OCI-LY1 (cell line): ENCODE results near the gene PGM2L1.

Experiments used
- H2AFZ ChIP-seq: fragments of 200-600 bp; sonication (generic), shearing (Covaris generic); 2 replicates; pipeline ENCODE4 v1.6.0; 2014; ENCODE audit warnings: antibody characterized with exemption, mild to moderate bottlenecking, low read length
- H3F3A ChIP-seq: fragments of 200-600 bp; sonication (generic), shearing (Covaris generic); 2 replicates; pipeline ENCODE4 v1.6.0; 2014; ENCODE audit warnings: mild to moderate bottlenecking, antibody characterized with exemption, low read length, moderate library complexity; ENCODE audit not compliant: insufficient read depth
- H3K27ac ChIP-seq: fragments of 200-600 bp; sonication (generic); 2 replicates; pipeline ENCODE4 v1.5.1; 2014; ENCODE audit warnings: low read length, mixed run types, mild to moderate bottlenecking, low read depth; ENCODE audit not compliant: poor library complexity, severe bottlenecking
- H3K27me3 ChIP-seq: fragments of 200-600 bp; sonication (generic); 2 replicates; pipeline ENCODE4 v1.6.0; 2014; ENCODE audit warnings: antibody characterized with exemption, mild to moderate bottlenecking, low read length, moderate library complexity; ENCODE audit not compliant: insufficient read depth
- H3K36me3 ChIP-seq: fragments of 200-600 bp; sonication (generic); 2 replicates; pipeline ENCODE4 v1.6.1; 2014; ENCODE audit warnings: mild to moderate bottlenecking, antibody characterized with exemption, low read length, moderate library complexity, mixed read lengths; ENCODE audit not compliant: insufficient read depth
- H3K4me1 ChIP-seq: fragments of 200-600 bp; sonication (generic); 2 replicates; pipeline ENCODE4 v1.5.1; 2014; ENCODE audit warnings: mild to moderate bottlenecking, low read length, moderate library complexity; ENCODE audit not compliant: insufficient read depth, severe bottlenecking
- H3K4me2 ChIP-seq: fragments of 200-600 bp; sonication (generic), shearing (Covaris generic); 2 replicates; pipeline ENCODE4 v1.6.1; 2014; ENCODE audit warnings: low read length
- H3K4me3 ChIP-seq: fragments of 200-600 bp; sonication (generic); 2 replicates; pipeline ENCODE4 v1.5.1; 2014; ENCODE audit warnings: low read length, low read depth, mild to moderate bottlenecking, mixed read lengths; ENCODE audit not compliant: poor library complexity, severe bottlenecking
- H3K79me2 ChIP-seq: fragments of 200-600 bp; shearing (Covaris generic); 2 replicates; pipeline ENCODE4 v1.6.1; 2016; ENCODE audit warnings: mixed run types, low read length, mixed read lengths; ENCODE audit not compliant: insufficient read depth
- H3K9ac ChIP-seq: fragments of 200-600 bp; sonication (generic), shearing (Covaris generic); 2 replicates; pipeline ENCODE4 v1.6.1; 2014; ENCODE audit warnings: mild to moderate bottlenecking, low read length, mixed read lengths
- H3K9me2 ChIP-seq: fragments of 200-600 bp; sonication (generic), shearing (Covaris generic); 2 replicates; pipeline ENCODE4 v1.6.1; 2014; ENCODE audit warnings: low read depth, mild to moderate bottlenecking, low read length, mixed read lengths
- H3K9me3 ChIP-seq: fragments of 200-600 bp; shearing (Covaris generic); 2 replicates; pipeline ENCODE4 v1.6.1; 2014; ENCODE audit warnings: low read length, mixed read lengths
- H4K20me1 ChIP-seq: fragments of 200-600 bp; sonication (generic), shearing (Covaris generic); 2 replicates; pipeline ENCODE4 v1.6.0; 2016; ENCODE audit warnings: mild to moderate bottlenecking, low read length; ENCODE audit not compliant: insufficient read depth
- CTCF ChIP-seq: fragments of 200-600 bp; sonication (generic), shearing (Covaris generic); IDR thresholded peaks from 2 replicates; pipeline ENCODE4 v1.5.1; 2017; ENCODE audit warnings: mild to moderate bottlenecking, antibody characterized with exemption, low read length, moderate library complexity, mixed read lengths
- EZH2 ChIP-seq: fragments of 200-600 bp; sonication (generic), shearing (Covaris generic); IDR thresholded peaks from 2 replicates; pipeline ENCODE4 v1.8.0; 2017; ENCODE audit warnings: borderline replicate concordance, mixed run types, mild to moderate bottlenecking, antibody characterized with exemption, low read length, moderate library complexity, mixed read lengths

The PGM2L1 gene

GRCh38 chr11:74339619-74340018 is 58.6 kb downstream of the PGM2L1 start:
- TF ChIP-seq EZH2 (no peak), CTCF (no peak)
- H3K9me3 ChIP-seq, result no peaks in the 10 kb centered on the region

GRCh38 chr11:74338963-74339362 is 59.3 kb downstream of the PGM2L1 start:
- H3K9me2 ChIP-seq, result no peaks in the 10 kb centered on the region
- TF ChIP-seq EZH2 (no peak), CTCF (no peak)
- H3K4me1 ChIP-seq, result no peaks in the 10 kb centered on the region

More at GRCh38 chr11:74339619-74340018, 58.6 kb downstream of the PGM2L1 start:
- Histone ChIP-seq H3K4me1 (no peaks in the 10 kb centered on the region), H2AFZ (no peak overlapping the region), H4K20me1 (no peaks in the 10 kb centered on the region), H3K4me3 (no peak overlapping the region), H3K9me2 (no peaks in the 10 kb centered on the region), H3K9ac (no peak overlapping the region), H3K36me3 (no peaks in the 10 kb centered on the region), H3K4me2 (no peak overlapping the region), H3K27me3 (no peaks in the 10 kb centered on the region), H3F3A (no peaks in the 10 kb centered on the region), H3K79me2 (no peaks in the 10 kb centered on the region), H3K27ac (no peak overlapping the region)

GRCh38 chr11:74333193-74333592 is 65.0 kb downstream of the PGM2L1 start:
- Histone ChIP-seq H4K20me1 (no peaks in the 10 kb centered on the region), H3K36me3 (no peaks in the 10 kb centered on the region), H2AFZ (no peak overlapping the region), H3K79me2 (no peaks in the 10 kb centered on the region), H3K9ac (no peak overlapping the region), H3K4me3 (no peak overlapping the region), H3K27me3 (no peaks in the 10 kb centered on the region), H3F3A (no peaks in the 10 kb centered on the region), H3K9me3 (no peaks in the 10 kb centered on the region), H3K9me2 (no peaks in the 10 kb centered on the region), H3K4me1 (no peaks in the 10 kb centered on the region), H3K4me2 (no peak overlapping the region), H3K27ac (no peak overlapping the region)
- no peak for TF ChIP-seq EZH2
- no peak for TF ChIP-seq CTCF

More at GRCh38 chr11:74338963-74339362, 59.3 kb downstream of the PGM2L1 start:
- no peak overlapping the region for H3K27ac ChIP-seq
- H3K9me3 ChIP-seq, result no peaks in the 10 kb centered on the region
- no peaks in the 10 kb centered on the region for H4K20me1 ChIP-seq
- H3F3A ChIP-seq, result no peaks in the 10 kb centered on the region
- H3K4me2 ChIP-seq, result no peak overlapping the region
- H3K79me2 ChIP-seq, result no peaks in the 10 kb centered on the region
- no peaks in the 10 kb centered on the region for H3K27me3 ChIP-seq
- no peak overlapping the region for H3K4me3 ChIP-seq
- no peaks in the 10 kb centered on the region for H3K36me3 ChIP-seq
- no peak overlapping the region for H2AFZ ChIP-seq
- H3K9ac ChIP-seq, result no peak overlapping the region
